NOMO-1 treated with DMSO at 0.1 percent for 48 hours (cell line): Measurements from ENCODE around the gene CHL1.

Experiments used
- DNase-seq: peaks from one replicate; lab custom pipeline; 2025; ENCODE audit not compliant: unreplicated experiment; lab: John Stamatoyannopoulos, UW

Gene CHL1, protein sequence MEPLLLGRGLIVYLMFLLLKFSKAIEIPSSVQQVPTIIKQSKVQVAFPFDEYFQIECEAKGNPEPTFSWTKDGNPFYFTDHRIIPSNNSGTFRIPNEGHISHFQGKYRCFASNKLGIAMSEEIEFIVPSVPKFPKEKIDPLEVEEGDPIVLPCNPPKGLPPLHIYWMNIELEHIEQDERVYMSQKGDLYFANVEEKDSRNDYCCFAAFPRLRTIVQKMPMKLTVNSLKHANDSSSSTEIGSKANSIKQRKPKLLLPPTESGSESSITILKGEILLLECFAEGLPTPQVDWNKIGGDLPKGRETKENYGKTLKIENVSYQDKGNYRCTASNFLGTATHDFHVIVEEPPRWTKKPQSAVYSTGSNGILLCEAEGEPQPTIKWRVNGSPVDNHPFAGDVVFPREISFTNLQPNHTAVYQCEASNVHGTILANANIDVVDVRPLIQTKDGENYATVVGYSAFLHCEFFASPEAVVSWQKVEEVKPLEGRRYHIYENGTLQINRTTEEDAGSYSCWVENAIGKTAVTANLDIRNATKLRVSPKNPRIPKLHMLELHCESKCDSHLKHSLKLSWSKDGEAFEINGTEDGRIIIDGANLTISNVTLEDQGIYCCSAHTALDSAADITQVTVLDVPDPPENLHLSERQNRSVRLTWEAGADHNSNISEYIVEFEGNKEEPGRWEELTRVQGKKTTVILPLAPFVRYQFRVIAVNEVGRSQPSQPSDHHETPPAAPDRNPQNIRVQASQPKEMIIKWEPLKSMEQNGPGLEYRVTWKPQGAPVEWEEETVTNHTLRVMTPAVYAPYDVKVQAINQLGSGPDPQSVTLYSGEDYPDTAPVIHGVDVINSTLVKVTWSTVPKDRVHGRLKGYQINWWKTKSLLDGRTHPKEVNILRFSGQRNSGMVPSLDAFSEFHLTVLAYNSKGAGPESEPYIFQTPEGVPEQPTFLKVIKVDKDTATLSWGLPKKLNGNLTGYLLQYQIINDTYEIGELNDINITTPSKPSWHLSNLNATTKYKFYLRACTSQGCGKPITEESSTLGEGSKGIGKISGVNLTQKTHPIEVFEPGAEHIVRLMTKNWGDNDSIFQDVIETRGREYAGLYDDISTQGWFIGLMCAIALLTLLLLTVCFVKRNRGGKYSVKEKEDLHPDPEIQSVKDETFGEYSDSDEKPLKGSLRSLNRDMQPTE (N-terminal part only)

DNA sequence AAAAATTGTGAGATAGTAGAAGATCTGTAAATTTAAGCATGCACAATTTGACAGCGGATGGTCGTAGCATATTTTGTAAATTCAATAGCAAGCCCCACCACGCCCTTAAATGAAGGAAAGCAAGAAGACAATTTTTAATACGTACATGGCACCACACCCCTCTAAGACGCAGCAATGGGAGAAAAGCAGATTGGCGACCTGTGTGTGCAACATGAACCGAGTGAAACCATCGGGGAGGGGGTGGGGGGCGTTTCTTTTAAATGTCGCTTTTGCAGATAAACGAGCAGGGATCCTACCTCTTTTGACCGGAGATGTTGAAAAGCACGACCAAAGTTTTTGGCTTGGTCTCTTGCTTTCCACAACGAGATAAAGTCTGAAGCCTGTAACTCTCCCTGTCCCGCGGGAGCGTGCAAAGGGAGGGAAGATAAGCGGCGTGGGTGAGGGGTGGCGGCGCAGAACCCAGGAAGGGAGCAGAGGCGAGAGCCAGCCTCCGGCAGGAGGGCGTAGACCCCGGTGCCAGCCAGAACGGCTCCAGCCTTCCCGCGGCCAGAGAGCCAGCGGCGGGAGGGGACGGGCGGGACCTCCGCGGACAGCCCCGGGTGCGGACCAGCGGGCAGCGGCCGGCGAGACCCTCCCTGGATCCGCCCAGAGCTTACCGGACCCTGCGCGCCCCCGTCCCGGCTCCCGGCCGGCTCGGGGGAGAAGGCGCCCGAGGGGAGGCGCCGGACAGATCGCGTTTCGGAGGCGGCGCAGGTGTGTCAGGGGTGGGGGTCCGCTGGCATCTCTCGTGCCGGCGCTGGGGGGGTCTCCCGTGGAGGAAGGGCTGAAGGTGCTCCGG lies at the start of gene CHL1:
CHL1 (plus strand) TSS at position 453 of the 838 bp plus-strand sequence. CDS start 123,014 bp downstream, outside the sequence.
- no peak for DNase-seq

DNA sequence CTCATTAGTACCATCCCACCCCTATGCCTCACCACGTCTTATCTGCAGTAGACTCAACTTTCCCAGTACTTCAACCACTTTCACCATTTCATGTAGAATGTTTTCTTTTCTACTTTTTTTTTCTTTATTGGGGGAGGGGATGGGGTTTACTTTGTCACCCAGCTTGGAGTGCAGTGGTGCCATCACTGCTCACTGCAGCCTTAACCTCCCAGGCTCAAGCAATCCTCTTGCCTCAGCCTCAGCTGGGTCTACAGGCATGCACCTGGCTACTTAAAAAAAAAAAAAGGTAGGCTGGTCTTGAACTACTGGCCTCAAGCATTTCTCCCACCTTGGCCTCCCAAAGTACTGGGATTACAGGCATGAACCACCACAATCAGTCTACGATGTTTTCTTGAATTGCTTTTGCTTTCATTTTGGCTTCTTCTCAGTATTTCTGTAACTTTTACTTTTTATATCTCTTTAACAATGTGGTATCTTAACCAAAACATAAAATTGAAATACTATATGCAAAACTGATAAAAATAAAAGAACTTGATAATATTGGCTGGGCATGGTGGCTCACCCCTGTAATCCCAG lies 44.9 kb upstream of the CHL1 start:
- DNase-seq, result no peak

DNA sequence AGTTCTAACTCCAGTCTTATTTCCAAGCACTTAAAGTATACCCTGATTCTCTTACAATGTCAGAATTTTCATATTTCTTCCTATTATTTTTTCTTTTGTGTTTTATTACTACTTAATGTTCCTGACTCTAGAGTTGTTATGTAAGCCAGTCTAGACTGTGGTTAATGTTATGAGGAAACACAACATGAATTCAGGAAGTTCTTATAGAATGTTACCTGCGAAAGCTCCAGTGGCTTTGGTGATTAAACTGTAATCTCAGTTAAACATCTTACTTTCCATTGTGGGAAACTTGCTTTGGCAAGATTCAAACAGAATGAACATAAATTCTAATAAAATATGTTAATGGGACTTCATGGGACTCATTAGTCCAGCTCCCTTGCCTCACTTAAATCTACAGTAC lies 36.6 kb upstream of the CHL1 start:
- DNase-seq, result peak; percentile 6

DNA sequence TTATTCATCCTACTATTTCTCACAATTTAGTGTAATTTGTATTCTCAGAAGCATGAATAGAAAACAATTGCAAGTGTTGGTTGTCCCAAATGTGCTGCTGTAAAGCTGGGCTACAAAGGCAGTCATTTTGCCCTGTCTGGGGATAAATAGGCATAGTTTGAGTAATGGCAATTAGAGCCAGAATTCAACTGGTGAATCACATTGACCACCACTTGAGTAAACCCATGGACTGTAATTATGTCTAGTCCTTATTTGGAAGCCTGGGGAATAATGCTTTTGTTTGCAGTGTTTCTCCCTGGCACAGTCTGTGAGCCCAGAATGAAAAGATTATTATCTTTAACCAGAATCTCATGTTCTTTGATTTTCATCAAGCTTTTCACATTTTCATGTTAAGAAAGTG lies 30.5 kb upstream of the CHL1 start:
- no peak for DNase-seq

DNA sequence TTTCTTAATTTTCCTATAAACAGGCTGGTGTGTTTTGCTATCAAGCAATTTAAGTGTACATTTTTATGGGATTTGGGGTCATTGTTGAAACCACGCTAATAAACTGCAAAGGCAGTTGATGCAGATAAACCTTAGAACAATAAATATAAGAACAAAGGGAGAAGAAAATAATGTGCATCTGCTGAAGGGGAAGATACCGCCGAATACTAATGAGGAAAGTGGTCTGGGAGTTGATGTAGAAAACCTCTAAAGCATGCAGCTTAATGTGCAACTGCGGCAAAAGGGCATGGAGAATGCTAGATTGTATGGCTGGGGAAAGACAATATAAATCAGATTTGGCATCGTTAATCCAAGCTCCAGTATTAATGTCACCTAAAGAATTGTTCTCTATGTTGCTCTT lies 29.8 kb upstream of the CHL1 start:
- DNase-seq, result no peak

DNA sequence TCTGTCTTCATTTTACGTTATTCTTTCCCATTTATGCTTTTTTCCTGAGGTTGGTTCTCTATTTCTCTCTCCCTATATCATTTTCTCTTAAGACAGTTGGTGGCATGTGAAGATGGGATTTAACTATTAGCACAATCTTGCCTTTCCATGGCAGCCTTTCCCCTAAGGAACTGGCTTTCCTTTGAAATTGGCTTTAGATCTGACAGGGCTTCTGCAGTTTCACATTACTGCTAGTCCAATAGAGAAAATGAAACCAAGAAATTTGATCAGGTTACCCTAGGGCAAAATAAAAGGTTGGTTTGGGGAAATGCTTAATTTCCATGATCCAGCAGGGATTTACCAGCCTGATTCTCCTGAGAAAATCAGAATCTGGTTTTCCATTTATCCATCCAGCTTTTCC lies 22.7 kb upstream of the CHL1 start:
- DNase-seq, result no peak

DNA sequence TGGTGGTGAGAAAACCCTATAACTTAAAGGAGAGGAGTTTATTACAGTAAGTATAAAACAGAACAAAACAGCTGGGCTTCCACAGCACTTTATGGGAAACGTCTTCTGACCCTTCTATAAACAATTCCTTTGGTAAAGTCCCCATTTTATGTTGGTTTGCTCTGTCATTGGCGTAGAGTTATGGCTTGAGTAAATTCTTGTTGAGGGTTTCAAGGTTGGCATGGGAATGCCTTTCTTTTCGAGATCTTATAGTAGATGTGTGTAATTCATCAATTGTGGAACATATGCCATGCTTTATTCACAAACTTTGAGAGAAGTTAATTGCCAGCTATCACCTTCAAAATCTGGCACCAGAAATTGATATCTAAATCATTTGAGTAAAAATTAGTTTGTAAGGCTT lies 11.6 kb upstream of the CHL1 start:
- DNase-seq, result no peak

DNA sequence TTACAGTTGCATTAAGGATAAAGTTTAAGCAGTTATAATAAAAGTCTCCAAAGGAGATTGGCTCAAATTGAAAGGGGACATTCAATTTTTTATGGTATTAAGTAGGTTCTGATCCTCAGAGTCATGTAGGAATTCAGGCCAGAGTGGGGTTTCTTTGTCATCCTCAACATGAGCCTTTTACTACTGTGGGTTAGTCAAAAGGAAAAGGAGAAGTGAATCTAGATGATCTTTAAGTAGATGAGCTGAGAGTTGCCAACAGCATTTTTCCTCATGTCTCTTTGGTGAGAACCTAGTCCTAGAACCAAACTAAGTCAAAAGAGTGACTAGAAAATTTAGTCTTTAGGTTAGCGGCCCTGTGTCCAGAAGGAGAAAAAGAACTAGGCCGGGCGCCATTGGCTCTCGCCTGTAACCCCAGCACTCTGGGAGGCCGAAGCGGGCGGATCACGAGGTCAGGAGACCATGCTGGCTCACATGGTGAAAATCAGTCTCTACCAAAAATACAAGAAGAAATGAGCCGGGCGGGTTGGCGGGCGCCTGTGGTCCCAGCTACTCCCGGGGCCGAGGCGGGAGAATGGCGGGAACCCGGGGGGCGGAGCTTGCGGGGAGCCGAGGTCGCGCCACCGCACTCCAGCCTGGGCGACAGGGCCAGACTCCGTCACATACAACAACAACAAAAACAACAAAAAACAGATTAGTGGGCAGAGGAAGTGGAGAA lies 4.2 kb upstream of the CHL1 start:
- no peak for DNase-seq

DNA sequence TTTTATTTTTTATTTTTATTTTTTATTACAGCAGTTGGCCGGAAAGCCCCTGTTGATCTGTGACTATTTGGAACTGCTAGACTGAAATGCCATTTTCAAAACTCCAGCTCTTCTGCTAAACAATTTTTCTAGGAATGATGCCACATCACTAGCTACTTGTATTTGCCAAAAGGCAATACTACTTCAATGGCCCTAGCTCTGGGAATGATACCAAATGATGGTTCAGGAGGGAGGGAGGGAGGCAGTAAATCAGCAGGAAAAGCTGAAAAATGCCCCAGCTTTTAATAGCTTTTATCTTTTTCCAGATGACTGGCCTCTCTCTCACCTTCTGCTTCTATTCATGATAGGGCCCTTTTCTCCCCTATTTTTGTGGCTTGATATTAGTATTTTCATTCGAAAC lies 2.6 kb upstream of the CHL1 start:
- no peak for DNase-seq

DNA sequence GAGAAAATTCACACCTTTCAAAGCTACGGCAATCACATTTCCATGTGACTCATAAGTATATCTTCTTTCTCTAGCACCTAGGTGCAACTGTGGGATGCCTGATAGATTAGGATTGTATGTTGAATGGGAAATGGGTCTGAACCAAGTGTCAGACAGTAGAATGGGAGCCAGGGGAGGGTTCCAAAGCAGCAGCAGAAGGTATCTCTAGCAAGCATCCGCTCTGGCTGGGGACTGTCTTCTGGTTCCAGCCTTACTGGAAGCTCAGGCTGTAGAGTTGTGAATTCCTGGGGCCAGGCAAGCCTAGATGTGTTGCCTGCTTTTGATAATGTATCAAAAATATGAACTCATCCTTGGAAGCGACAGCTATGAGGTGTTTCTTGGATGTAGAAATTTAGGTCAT lies 2.1 kb upstream of the CHL1 start:
- DNase-seq, result no peak

DNA sequence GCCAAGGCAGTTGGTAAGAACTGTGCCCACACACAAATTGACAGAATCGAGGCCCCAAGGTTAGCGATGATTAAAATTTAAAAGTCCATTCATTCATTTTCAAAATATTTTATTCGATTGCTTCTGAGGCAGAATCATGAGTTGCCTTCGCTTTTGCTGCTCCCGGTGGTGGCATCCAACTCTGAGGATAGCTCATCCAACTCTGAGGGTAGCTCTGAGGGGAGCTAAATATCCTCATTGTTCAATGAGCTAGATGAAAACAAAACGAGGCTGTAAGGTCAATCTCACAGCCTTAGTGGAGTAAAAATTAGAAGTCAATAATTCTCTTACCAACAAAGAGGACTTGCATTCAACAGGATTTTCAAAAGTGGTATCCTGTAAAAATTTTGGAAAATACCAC lies 897 bp upstream of the CHL1 start:
- no peak for DNase-seq

DNA sequence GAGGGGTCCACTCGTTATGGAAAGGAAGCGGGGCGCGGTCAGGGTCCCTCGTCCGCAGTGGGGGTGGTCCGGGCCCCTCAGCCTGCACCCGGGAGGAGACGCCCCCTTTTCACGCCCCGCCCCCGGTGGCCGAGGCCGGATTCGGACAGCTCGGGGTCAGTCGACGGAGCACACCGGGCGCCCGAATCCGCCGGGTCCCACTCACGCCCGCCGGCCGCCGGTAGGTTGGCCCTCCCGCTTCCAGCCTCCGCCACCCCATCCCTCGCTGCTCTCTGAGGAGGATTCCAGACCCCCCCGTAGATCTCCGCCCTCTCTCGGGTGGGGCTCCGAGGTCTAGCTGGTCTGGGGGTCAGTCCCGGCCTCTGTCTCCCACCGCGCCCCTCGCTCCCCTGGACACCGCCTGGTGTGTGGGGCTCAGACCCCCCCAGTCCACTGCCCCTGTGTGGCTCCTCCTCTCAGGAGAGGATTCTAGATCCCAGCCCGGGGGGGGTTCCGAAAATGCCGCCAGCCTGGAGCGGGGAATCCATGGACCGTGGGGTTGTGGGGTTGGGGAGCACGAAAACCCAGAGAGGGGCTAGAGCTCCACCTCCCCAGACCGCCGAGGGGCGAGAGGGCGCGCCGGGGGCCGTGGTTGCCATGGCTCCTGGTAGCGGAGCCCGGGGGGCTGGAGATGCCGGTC lies 725 bp downstream of the CHL1 start:
- DNase-seq, result no peak

DNA sequence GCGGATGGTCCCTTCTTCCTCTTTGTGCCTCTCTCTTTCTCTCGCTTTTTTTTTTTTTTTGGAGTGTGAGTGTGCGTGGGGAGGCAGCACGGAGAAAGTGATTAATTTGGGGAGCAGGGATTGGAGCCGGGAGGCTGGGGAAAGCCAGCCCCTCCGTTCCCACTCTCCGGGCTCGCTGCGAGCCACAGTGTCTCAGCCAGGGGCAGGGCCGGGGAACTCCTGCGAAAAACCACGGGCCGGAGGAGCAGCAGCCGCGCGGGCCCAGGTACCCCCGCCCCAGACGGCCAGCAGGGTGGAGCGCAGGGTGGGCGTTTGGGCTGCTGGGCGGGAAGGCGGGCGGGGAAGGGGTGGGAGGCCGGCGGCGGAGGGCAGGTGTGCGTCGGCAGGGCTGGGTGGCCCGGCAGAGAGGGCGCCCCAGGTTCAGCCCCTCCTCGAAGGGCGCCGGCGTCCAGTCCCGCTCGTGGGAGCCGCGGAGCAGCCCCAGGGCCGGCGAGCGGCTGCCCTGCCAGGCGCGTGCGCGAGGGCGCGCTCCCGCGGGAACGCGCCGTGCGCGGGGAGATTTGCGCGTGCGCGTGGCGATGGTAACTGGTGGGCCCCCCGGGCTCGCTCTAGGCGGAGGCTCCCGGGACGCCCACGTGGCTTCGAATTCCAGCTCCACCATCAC lies 1.4 kb downstream of the CHL1 start:
- DNase-seq, result no peak

DNA sequence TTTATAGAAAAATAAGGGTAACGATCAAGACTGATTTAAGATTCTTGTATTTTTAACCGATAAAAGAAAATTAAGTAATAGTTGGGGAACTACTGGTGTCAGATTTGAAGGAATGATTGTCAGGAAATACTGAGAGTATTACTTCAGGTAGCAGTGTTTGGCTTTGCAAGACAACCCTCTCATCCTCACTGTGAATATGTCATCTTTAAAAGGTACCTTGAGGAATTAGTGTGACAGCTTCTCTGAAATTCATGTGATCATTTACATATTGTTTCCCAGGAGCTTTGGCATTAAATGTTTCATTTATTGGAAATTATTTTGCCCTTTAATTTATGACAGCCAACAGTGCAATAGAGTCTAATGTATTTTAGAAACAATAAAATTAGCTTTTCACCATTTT lies 3.3 kb downstream of the CHL1 start:
- DNase-seq, result no peak

DNA sequence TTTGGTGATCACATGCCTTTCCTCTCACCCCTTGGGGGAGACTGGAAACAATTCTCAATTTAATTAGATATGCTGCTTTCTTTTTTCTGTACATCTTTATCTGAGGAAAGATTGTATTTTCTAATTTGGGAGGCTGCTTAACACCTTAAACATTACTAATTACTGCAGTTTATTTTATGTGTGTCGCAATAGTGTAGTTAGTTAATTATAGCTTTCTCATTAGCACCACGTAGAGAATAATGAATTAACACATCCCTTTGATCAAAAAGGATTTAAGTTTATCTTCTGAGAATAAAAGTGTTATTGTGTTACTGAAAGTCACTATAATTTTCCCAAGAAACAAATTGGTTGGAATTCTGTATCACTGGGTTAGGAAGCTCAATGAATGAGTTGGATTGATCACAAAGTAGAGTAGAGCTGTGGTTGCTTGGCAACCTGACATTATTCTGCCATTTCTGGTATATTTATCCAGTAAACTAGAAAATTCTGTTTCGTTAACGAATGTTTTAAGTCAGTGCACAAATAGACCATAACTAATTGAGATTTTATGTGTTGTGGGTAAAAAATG lies 4.3 kb downstream of the CHL1 start:
- no peak for DNase-seq

DNA sequence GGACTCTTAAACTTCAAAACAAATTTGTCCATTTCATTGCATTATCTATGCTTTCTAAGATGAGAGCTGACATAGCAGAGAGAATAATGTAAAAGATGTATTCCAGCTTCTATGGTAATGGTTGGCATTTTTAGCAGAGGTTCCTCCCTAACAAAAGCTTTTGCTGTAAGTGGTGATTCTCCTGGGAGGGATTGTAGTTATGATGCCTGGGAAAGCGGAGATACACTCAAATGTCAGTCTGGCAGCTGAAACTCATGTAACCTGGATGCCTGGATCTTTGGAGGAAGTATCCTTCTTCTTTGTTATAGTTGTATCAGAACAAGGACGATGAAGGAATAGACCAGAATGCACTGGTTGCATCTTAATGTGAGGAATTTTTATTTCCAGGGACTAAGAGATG lies 7.5 kb downstream of the CHL1 start:
- DNase-seq, result no peak

DNA sequence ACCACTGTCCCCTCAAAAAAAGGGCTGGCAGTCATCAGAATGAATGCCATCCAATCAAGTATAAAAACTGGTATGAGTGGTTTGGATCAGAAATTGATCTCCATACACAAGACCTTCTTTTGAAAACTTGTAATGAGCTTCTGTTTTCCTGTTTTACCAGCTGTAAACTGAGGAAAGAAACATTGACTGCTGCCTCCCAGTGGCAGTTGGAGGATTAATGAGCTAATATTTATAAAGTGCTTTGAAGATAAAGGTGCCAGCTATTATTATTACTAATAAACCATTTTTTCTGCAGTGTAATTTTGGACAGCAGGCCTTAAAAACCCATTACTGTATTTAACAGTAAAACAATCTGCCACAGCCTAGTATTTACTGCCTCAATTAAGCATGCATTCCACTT lies 11.4 kb downstream of the CHL1 start:
- DNase-seq, result no peak

DNA sequence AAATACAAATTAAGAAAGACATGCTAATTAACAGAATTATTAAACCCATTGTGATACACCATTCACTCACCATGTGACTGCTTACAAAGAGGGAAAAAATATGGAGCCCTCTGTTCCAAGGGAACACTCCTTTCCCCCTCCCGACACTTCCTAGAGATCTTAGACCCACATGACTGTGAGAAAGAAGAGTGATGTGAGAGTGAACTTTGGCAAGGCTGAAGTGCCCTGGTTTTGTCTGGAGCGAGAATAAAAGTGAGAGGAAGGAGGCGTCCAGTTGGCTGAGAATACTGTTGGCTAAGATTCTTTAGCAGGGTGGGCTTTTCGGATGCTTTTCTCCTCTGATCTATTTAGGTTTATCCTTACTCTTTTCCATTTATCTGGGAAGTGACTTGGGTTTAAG lies 14.1 kb downstream of the CHL1 start:
- no peak for DNase-seq
